HG03521 (cell line): Measurements from ENCODE around the gene MINPP1.
"Not testable (repeated sequence)": the region's sequence is repeated elsewhere in the genome, so short reads cannot be mapped to it uniquely, and the experiment has no call there.

Experiments
- ATAC-seq: cut with Tn5 transposase; IDR thresholded peaks from one replicate; pipeline ENCODE4 v1.9.1; 2021; ENCODE audit warnings: mild to moderate bottlenecking, moderate library complexity; ENCODE audit not compliant: unreplicated experiment

The MINPP1 gene

DNA sequence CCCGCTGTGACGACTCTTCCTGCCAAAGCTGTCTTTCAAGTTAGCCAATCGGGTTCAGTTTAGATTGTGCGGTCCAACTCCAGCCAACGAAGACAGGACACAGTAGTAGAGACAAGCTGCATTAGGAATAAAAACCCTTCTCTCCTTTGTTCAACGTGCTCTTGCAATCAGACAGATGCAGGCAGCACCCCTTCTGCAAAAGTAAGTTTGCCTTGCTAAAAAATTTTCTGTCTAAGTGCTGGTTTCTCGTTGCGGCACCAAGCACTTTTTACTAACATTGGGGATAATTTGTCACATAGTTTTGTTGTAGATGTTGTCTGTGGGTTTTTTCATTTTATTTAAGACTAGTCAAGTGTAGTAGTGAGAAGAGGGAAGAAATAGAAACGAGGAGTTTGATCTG is 58.1 kb downstream of the MINPP1 start:
- no peak for ATAC-seq

DNA sequence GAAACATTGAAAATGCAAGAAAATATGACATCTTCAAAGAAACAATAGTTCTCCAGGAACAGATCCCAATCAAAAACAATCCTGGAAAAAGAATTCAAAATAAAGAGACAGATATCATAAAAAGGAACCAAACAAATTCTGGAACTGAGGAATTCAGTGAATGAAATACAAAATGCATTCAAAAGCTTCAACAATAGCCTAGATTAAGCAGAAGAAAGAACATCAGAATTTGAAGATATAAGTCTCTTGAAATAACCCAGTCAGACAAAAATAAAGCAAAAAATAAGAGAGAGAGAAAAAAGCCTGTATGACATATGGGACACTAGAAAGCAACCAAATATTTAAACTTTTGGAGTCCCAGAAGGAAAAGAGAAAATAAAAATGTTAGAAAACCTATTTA is 60.3 kb downstream of the MINPP1 start:
- no peak for ATAC-seq

GRCh38 chr10:87575851-87576250 is 71.2 kb downstream of the MINPP1 start:
- ATAC-seq, result no peak

- no peak for ATAC-seq
Measured at GRCh38 chr10:87578160-87578841, 73.6 kb downstream of the MINPP1 start.

GRCh38 chr10:87578842-87579401 is 74.2 kb downstream of the MINPP1 start:
- no peak for ATAC-seq

- no peak for ATAC-seq
Measured at GRCh38 chr10:87579563-87579962, 74.9 kb downstream of the MINPP1 start.

DNA sequence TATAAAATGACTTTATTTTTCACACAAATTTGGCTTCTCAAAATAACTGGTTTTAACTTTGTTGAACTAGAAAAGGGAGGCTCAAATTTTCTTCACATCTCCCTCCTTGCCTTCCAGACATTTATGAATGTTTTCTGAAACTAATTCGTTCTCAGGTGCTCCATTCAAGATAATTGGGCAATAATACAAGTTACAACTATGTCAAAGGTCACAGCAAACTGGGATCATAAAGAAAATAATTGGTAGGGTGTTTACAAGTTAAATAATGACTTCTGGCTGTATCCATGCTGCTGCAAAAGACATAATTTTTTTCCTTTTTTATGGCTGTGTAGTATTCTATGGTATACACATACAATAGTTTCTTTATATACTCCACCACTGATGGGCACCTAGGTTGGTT is 75.3 kb downstream of the MINPP1 start:
- ATAC-seq, result no peak

DNA sequence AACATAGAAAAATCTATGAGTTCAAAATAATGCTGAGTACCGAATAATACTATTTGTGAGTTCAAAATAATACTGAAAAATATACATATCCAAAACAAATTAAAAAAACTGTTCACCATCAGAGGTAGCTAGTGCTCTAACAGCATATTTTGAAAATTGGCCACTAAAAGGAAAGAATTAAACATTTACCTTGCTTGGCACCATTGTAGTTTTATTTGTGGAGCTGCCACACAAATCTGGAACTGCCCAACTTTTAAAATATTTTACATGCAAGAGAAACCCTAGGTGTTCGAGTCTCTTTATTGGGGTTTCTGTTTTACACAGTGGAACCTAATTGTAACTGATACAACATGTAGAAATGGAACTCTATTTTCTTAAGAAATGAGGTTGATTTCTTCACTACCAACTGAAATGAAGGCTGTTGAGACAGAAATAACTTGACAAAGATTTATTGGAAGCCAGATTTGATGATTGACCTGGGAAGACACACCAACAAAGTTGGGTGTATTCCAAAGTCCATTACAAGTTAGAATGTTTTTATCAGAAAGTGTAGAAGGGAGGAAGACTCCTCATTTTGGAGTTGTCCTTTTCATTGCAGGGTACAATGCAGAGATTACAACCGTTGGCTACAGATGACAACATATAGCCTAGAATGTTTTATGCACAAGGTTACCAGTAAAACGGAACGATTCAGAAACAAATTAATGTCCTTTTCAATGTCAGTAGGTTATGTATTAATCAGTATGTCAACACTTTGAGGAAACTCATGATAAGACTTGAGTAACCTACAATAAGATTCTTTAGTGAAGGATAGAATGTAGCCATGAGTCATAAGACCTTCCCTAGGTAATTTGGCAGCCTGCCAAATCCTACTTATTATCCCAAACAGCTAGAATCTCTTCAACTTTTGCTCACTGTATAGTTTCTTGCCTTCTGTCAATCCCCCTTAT is 81.1 kb downstream of the MINPP1 start:
- ATAC-seq, result no peak

GRCh38 chr10:87589645-87590051 is 85.0 kb downstream of the MINPP1 start:
- ATAC-seq, result no peak

DNA sequence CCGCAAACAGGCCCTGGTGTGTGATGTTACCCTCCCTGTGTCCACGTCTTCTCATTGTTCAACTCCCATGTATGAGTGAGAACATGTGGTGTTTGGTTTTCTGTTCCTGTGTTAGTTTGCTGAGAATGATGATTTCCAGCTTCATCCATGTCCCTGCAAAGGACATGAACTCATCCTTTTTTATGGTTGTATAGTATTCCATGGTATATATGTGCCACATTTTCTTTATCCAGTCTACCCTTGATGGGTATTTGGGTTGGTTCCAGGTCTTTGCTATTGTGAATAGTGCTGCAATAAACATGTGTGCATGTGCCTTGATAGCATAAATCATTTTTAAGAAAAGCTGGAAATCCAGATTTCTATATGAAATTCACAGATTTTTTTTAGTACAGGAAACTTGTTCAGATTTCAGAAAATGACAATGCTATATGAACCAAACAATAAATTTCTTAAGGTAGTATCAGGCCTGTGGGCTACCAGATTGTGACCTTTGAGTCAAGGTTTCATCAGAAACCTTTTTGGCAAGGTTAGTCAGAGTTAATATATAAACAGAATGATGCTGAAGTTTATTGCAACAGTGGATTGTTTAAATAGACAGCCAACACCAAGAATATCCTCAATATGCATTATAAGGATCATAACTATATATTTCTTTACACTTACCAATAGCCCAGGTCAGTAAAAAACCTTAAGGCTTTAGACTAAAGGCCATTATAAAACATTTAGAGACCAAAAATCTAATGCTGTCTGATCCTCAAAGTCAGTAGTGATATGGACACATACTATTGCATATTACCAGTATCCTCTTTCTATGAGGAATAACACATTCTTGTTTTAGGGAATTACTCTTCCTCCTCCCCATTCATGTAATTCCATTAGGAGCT is 86.3 kb downstream of the MINPP1 start:
- no peak for ATAC-seq

- no peak for ATAC-seq
Measured at GRCh38 chr10:87591589-87591886, 86.8 kb downstream of the MINPP1 start.

GRCh38 chr10:87592920-87593319 is 88.2 kb downstream of the MINPP1 start:
- ATAC-seq, result not testable (repeated sequence)

GRCh38 chr10:87593702-87594101 is 89.0 kb downstream of the MINPP1 start:
- no peak for ATAC-seq

- no peak for ATAC-seq
Measured at GRCh38 chr10:87594181-87594580, 89.5 kb downstream of the MINPP1 start.

GRCh38 chr10:87594864-87595263 is 90.2 kb downstream of the MINPP1 start:
- ATAC-seq, result no peak

DNA sequence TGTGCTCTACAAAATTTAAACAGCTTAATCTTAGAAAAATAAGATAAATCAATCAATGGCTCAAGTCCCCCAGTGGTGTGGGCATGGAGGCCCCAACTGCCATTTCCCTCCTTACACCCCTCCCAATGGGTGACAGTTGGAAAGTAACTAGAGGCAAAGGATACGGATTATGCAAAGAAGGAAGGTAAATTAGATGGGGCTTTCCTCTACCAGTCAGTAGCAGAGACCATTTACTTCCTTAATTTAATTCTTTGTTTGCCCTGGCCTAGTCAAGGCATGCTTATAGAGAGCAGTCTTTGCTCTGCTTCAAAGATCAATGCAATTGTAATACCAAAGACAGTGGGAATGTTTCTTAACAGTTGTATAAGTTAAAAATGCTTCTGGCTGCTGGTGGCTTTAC is 91.7 kb downstream of the MINPP1 start:
- ATAC-seq, result no peak

DNA sequence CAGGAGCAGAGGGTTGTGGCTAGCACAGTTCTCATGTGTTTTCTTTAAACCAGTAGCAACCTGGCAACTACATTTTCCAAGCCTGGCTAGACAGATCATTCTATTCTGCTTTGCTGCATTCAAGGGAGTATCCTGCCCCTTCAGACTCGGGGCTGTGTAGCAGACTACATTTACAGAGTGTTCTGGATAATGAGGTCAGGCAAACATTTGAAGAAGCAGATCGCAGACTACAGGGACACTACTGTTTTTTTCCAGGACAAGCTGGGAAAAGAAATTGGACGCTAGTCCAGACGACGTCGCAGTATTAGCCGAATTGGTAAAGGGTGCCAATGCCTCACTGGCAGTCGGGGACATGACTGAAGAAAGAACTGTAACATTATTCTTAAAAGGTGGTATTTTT is 94.0 kb downstream of the MINPP1 start:
- no peak for ATAC-seq

- ATAC-seq, result no peak
Measured at GRCh38 chr10:87600581-87600980, 95.9 kb downstream of the MINPP1 start.
